ENCODE measurements around the gene RALGDS.

Gene RALGDS

DNA sequence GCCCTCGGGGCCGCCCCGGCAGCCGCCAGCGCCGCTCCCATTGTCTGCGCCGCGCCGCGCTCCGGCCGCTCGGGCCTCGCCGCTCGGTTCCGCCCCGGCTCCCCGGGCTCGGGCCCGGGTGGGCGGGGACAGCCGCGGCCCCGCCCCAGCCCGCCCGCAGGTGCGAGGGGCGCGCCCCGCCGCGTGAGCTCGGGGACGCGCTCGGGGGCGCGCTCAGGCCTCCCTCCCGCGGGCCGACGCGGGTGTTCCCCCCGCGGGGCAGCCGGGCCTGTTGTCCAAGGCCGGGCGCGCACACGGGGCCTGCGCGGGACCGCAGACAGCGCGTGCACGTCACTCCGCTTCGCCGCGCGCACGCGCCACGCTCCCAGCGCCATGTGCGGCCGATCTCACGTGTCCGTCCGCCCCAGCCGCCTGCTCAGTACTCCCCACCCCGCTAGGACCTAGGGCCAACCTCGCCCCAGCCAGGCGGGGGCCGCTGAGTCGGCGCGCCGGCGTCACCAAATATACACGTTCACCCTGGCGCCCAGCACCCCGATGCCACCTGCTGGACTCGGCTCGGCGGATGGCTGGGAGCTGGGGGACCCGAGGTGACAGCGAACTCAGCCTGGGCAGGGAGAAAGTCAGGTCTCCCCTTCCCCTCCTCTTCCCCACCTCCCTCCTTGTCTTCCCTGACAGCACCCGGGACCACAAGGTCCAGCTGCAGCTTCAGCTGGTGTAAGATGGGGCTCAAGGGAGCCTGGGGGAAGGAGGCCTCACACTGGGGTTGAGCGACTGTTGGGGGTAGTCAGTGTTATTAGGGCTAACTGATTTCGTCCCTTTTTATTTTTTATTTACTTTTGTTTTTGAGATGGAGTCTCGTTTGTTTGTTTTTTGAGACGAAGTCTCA lies 28.3 kb upstream of the RALGDS start:
- peak; percentile 83 for DNase-seq

- DNase-seq = no peak
Measured at GRCh38 chr9:133148199-133149129, 27.4 kb upstream of the RALGDS start.

DNA sequence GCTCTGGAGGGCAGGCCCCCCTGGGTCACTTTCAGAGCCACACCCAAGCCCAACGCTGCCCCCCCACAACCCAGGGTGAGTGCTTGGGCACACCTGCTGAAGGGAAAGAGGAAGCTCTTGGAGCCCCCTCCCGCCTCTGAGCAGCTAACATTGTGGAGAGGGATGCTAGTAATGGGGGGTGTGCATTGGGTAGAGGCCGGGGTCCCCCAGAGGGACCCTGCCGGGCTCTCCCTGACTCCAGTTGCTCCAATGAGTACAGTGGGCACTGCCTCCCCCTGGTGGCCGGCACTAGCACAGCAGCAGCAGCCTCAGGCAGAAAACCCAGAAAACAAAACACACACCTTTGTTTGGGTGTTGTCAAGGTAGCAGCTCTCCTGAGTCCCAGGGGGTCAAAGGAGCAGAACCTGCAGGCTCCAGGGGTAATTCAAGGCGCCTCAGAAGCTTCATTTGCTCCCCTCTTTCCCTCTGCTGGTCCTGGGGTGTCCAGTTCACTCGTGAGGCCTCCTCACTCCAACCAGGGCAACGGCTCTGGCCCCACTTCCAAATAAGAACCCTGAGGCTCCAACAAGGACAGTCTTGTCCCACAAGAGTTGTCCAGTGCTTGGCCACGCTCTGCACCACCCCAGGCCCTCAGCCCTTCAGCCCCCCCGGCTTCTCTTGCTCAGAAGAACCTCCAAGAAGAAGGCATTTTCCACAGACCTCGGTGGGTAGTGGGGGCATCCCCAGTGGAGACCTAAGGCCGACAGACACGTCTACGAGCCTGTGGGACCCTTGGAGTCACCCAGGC lies 26.6 kb upstream of the RALGDS start:
- DNase-seq = peak; percentile 22

DNA sequence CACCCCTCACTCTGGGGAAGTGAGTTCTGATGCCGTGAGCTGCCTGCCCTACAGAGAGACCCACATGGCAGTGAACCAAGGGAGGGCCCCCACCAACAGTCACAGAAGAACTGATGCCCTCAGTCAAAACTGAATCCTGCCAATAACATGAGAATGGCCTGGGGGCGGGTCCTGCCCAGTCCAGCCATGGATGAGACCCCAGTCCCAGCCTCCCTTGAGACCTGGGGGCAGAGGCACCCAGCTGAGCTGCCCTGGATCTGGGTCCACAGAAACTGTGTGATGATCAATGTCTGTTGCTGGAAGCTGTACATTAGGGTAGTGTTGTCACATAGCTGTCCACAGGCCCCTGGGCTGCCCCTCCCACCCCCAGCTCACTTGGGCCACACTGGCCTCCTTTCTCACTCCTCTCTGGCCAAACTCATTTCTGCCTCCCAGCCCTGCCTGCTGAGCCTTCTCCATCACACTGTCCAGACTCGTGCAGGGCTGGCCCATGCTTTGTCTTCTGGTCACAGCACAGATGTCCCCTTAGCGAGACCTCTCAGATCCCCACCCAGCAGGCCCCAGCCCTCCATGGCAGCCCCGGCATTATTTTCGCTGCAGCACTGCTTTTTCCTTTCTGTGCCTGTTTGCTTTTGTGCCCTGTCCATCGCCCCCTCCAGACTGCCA lies 25.8 kb upstream of the RALGDS start:
- no peak for DNase-seq

GRCh38 chr9:133144904-133145851 lies 24.1 kb upstream of the RALGDS start:
- DNase-seq = no peak

- DNase-seq = peak; percentile 45
Measured at GRCh38 chr9:133144142-133144903, 23.3 kb upstream of the RALGDS start.

DNA sequence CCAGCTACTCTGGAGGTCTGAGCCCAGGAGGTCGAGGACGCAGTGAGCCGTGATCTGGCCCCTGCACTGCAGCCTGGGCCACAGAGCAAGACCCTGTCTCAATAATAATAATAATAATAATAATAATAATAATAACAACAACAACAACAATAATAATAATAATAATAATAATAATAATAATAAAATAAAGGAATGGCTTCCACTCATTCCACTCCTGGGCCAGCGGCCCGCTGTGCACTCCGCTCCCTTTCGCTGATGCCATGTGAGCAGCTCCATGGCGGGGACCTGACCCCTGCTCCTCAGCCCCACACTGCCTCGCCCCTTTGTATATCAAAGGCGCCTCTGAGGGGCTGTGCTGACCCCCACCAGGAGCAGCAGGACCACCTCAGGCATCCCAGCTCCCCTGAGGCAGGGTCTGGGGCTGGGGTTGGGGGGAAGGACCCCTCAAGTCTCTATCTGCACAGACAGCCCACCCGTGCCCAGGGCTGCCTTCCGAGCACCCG lies 22.6 kb upstream of the RALGDS start:
- no peak for DNase-seq

DNA sequence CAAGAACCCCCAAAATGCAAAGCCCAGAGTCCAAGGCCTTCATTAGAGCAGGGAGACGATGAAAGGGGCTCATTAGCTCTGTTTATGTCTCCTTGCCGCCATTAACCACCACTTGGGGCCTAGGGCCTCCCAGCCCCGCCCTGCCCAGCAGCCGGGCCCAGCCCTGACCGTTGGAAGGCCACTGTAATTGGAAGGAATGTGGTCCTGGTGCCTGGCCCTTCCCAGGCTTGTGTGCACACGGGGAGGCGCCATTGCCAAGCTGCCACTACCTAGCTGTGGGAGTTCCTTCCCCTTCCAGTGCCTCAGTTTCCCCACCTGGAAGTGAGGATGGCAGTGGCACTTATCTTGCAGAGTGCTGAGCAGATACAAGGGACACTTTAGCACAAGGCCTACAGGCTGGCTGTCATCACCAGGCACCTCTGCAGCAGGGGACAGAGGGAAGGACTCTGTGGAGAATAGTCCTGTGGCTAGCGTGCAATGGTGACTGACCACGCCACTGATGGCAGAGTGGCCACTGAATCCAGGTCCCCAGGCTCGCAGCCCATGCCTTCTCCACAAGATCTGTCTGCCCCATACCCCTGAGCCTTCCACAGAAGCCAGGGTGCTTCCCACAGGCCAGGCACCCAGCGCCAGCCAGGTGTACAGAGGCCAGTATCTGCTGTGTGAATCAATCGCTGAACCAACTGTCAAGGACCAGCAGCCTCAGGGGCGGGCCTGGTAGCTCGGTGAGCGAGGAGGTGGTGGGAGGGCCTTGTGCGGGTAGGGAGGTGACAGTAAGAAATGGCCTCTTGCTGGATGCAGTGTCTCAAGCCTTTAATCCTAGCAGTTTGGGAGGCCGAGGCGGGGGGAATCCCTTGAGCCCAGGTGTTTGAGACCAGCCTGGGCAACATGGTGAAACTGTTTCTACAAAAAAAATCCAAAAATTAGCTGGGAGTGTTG lies 21.9 kb upstream of the RALGDS start:
- no peak for DNase-seq

- DNase-seq = peak; percentile 68
Measured at GRCh38 chr9:133141833-133142595, 21.0 kb upstream of the RALGDS start.

- no peak for DNase-seq
Measured at GRCh38 chr9:133140606-133141005, 19.6 kb upstream of the RALGDS start.

GRCh38 chr9:133140174-133140505 lies 19.1 kb upstream of the RALGDS start:
- no peak for DNase-seq

DNA sequence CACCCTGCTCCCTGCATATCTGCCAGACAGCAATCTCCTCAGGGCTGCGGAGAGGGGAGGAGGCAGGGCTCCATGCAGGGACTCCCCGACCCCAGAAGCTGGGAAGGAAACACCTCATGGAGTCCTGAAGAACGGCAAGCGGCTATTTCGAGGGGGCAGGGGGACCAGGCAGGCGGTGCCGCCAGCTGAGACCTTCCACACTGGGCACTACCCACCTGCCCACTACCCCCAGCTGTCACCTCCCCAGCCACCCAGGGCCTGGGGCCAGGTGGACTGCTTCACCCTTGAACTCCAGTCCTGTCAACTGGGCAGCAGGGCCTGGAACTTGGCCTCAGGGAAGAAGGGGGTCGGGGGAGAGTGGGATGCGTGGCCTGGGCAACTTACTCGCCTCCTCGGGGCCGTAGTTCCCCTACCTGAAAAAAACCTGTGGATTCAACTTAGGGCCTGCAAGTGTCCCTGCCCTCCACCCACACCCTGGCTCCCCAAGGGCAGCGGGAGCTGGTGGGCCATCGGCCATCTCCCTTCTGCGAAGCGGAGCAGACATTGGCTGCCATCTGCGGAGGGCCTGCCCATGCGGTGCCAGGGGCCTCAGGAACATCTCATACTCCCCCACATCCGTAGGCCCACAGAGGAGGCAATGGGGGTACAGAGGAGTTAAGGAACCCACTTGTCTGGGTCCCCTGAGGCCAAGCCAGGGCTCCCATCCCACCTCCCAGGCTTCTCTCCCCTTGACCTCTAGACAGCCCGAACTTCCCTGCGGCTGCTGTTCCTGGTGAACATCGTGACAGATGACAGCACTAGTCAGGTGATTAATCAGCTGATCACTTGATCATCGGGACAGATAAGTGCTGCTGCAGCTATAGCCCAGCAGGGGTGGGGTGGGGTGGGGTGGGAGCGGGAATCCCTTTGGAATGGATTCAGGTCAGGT lies 18.5 kb upstream of the RALGDS start:
- DNase-seq = no peak

- DNase-seq = no peak
Measured at GRCh38 chr9:133137451-133138231, 16.6 kb upstream of the RALGDS start.

- DNase-seq = peak; percentile 82
Measured at GRCh38 chr9:133135146-133135745, 14.2 kb upstream of the RALGDS start.

- DNase-seq = no peak
Measured at GRCh38 chr9:133134388-133135145, 13.5 kb upstream of the RALGDS start.

All from NCI-H1092 (cell line).